Tibial nerve (tissue), 3 donors: ENCODE data around the gene MUC5B.

Experiments used
- CTCF ChIP-seq, 5 experiments: fragments of 200-600 bp in 3 of 5; fragments of 450-650 bp in 2 of 5; sonication (generic) in 3 of 5; IDR thresholded peaks; one replicate each; pipeline ENCODE4 v1.5.1; 2016 to 2019; ENCODE audit warnings: antibody characterized with exemption in 5 of 5, mild to moderate bottlenecking in 3 of 5, moderate library complexity in 2 of 5
- POLR2A ChIP-seq, 2 donors: fragments of 450-650 bp; IDR thresholded peaks; one replicate each; pipeline ENCODE4 v1.6.1; 2017; ENCODE audit warnings: antibody characterized with exemption in 2 of 2, mild to moderate bottlenecking in 2 of 2, moderate library complexity in 2 of 2

- TF ChIP-seq CTCF (IDR thresholded peaks at IDR 0.05) = no peak
- TF ChIP-seq POLR2A (IDR thresholded peaks at IDR 0.05) = no peak
These were observed 53.4 kb downstream of the MUC5B start for GRCh38 chr11:1276041-1276790.
